Tibial nerve (tissue), 4 donors: ENCODE results near the gene HPSE2. TPM values are rescaled to one million over a fixed set of nuclear protein-coding genes. Genes with fewer than 3 reads are reported as not detected.

Experiments used
- DNase-seq, 2 donors: peaks; one replicate each; pipeline ENCODE4 v3.0.0-alpha.2; 2019; ENCODE audit warnings: low spot score in 2 of 2
- H3K27ac ChIP-seq, 4 donors: fragments of 200-600 bp; sonication (generic) in 3 of 4; one replicate each; pipeline ENCODE4 v1.5.1; 2017 to 2019; ENCODE audit warnings: mild to moderate bottlenecking in 1 of 4
- H3K27me3 ChIP-seq, 2 donors: fragments of 200-600 bp; sonication (generic) in 1 of 2; one replicate each; pipeline versions ENCODE4 v1.5.1 to v1.6.0; 2017 to 2019
- H3K36me3 ChIP-seq, 3 donors: fragments of 200-600 bp; sonication (generic); one replicate each; pipeline ENCODE4 v1.5.1; 2018 to 2019
- H3K4me1 ChIP-seq, 4 donors: fragments of 200-600 bp; sonication (generic) in 3 of 4; one replicate each; pipeline ENCODE4 v1.5.1; 2017 to 2019
- H3K4me3 ChIP-seq, 4 donors: fragments of 200-600 bp; sonication (generic) in 3 of 4; one replicate each; pipeline ENCODE4 v1.5.1; 2017 to 2019; ENCODE audit warnings: mild to moderate bottlenecking in 1 of 4, moderate library complexity in 1 of 4
- H3K9me3 ChIP-seq, 4 donors: fragments of 200-600 bp; sonication (generic) in 3 of 4; one replicate each; pipeline ENCODE4 v1.5.1; 2017 to 2019
- EP300 ChIP-seq, 2 donors: sonication (generic); formaldehyde crosslinking; IDR thresholded peaks; one replicate each; pipeline ENCODE4 v1.6.1; 2017; ENCODE audit warnings: antibody characterized with exemption in 2 of 2, mild to moderate bottlenecking in 1 of 2
- POLR2A ChIP-seq, 2 donors: fragments of 450-650 bp; IDR thresholded peaks; one replicate each; pipeline ENCODE4 v1.6.1; 2017; ENCODE audit warnings: antibody characterized with exemption in 2 of 2, mild to moderate bottlenecking in 2 of 2, moderate library complexity in 2 of 2
- WGBS, 2 donors: methylation state at CpG; one replicate each; pipeline ENCODE4 v1.1.5; 2018; 5-methylcytosine and 5-hydroxymethylcytosine counted together
- total RNA-seq, 4 donors: library from RNA; depleted of rRNA; stranded (reverse); fragments of >200 nt; gene quantifications; one replicate each; pipeline ENCODE4 v1.1.0, GENCODE V29; 2016
- TF ChIP-seq, protein P1 (sequence below), 5 experiments: fragments of 200-600 bp in 3 of 5; fragments of 450-650 bp in 2 of 5; sonication (generic) in 3 of 5; IDR thresholded peaks; one replicate each; pipeline ENCODE4 v1.5.1; 2016 to 2019; ENCODE audit warnings: antibody characterized with exemption in 5 of 5, mild to moderate bottlenecking in 3 of 5, moderate library complexity in 2 of 5

Gene HPSE2
- total RNA-seq, 4 donors from 2014 or later = 0.63 TPM; not detected in 3

DNA sequence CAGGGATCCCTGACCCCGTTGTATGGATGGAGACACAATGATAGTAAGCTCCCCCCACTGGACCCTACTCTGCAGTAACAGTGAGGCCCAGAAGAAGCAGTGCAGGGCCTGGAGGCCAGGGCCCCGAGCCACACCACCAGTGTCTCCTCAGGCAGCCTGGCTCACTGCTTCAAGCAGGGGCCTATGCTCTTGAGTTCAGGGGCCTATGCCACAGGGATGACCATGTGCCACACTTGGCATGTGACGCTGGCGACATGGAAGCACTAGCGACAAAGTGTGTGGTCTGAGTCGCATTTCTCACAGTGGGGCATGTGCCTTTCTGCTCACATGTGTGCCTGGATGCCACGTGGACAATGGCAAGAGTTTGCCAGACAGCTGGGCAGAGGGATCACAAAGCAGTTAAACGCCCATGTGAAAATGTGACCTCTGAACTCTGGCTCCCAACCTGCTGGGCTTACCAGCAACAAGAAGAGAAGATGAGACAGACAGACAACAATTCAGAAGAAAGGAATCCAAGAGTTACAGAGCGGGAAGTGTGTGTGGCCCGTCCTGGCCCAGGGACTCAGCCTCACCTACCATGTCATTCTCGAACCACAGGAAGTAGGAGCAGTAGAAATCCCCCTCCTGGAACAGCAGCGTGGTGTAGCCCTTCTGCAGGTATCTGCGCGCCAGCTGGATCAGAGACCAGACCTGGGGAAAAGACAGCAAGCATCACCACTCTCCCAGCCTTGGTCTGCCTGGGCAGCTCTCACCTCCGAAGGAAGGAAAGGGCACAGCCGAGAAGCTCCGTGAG, 816.0 kb downstream of the HPSE2 start:
- Histone ChIP-seq H3K27me3 (no peaks in the 10 kb centered on the region), H3K4me1 (peaks cover 0 to 11% (median 8%) of the 10 kb centered on the region in 4 donors), H3K4me3 (no peak overlapping the region), H3K27ac (no peak overlapping the region), H3K9me3 (no peaks in the 10 kb centered on the region), H3K36me3 (peaks cover 5 to 83% (median 18%) of the 10 kb centered on the region in 3 donors)
- TF ChIP-seq, protein P1, sequence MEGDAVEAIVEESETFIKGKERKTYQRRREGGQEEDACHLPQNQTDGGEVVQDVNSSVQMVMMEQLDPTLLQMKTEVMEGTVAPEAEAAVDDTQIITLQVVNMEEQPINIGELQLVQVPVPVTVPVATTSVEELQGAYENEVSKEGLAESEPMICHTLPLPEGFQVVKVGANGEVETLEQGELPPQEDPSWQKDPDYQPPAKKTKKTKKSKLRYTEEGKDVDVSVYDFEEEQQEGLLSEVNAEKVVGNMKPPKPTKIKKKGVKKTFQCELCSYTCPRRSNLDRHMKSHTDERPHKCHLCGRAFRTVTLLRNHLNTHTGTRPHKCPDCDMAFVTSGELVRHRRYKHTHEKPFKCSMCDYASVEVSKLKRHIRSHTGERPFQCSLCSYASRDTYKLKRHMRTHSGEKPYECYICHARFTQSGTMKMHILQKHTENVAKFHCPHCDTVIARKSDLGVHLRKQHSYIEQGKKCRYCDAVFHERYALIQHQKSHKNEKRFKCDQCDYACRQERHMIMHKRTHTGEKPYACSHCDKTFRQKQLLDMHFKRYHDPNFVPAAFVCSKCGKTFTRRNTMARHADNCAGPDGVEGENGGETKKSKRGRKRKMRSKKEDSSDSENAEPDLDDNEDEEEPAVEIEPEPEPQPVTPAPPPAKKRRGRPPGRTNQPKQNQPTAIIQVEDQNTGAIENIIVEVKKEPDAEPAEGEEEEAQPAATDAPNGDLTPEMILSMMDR (IDR thresholded peaks at IDR 0.05) = no peak
- TF ChIP-seq EP300 (IDR thresholded peaks at IDR 0.05) (no peak), POLR2A (IDR thresholded peaks at IDR 0.05) (no peak)
- WGBS, 2 donors = 88 to 92% methylated on average over 17 of the region's 17 CpGs
- no peak for DNase-seq

DNA sequence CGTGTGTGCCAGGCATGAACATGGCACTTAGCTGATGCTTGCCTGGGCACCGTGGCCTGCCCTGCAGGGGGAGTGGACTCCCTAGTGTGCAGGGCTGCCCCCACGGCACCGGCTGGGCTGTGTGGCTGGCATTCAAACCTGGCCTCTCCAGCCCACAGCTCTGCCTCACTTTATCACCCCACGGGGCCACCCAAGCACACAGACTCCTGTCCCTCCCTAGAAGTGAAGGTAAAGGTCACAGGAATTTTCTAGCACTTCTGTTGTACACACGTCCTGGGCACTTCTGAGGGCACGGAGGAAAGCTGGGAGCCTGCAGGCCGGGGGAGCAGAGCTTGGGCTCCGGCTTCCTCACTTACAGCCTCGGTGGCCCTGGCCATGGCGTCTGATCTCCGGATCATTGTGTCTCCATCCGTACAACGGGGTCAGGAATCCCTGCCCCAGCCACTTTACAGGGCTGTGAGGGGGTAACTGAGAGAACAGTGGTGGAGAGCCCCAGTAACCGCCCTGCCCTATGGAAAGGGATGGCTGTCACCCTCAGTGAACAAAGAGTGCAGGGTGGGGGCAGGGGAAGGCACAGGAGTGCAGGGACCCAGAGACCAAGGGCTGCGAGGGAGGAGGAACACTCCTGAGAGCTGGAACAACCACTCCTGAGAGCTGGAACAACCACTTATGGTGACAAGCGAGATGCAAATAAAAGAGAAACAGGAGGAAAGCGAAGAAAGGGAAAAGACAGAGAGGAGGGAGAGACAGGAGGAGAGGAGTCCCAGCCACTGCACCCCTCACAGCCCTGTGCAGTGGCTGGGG, 816.8 kb downstream of the HPSE2 start:
- H3K4me1 ChIP-seq = peaks cover 0 to 19% (median 12%) of the 10 kb centered on the region in 4 donors
- no peaks in the 10 kb centered on the region for H3K27me3 ChIP-seq
- no peak for DNase-seq
- H3K9me3 ChIP-seq = no peaks in the 10 kb centered on the region
- no peak overlapping the region for H3K4me3 ChIP-seq
- H3K36me3 ChIP-seq = peaks cover 5 to 75% (median 18%) of the 10 kb centered on the region in 3 donors
- no peak for TF ChIP-seq EP300 (IDR thresholded peaks at IDR 0.05)
- TF ChIP-seq, protein P1 (IDR thresholded peaks at IDR 0.05) = no peak
- no peak for TF ChIP-seq POLR2A (IDR thresholded peaks at IDR 0.05)
- WGBS, 2 donors = 91 to 92% methylated on average over 16 of the region's 18 CpGs
- H3K27ac ChIP-seq = no peak overlapping the region

DNA sequence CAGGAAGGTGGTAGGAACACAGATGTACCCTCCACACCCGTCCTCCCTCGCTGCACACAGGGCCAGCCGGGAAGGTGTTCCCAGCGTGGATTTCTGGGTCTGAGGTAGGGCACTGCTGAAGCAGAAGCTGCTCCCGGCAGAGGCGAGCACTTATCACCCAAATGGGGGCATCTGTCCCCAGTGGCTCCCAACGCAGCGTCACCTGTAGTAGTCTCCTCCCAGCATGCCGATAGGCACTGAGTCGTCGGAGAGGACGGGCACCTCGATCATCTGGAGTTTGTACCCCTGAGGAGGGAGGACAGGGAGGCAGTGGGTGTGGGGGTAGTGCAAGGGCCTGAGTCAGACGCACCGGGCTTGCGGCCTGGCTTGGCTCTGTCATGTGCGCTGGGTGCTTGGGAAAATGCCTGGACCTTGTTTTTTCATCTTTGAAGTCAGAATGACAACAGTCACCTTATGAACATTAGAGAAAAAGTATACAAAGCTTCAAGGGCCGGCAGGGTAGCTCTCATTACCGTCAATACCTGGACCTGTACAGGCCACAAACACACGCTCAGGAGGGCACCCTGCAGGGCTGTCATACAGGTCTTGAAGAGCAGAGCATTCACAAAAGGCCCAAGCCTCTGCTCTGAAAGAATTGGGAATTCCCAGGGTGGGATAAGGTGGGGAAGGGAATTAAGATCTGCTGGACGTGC, 817.5 kb downstream of the HPSE2 start:
- Histone ChIP-seq H3K4me1 (peaks cover 0 to 23% (median 12%) of the 10 kb centered on the region in 4 donors), H3K27ac (no peak overlapping the region), H3K36me3 (peaks cover 3 to 68% (median 12%) of the 10 kb centered on the region in 3 donors), H3K27me3 (no peaks in the 10 kb centered on the region), H3K4me3 (no peak overlapping the region), H3K9me3 (no peaks in the 10 kb centered on the region)
- TF ChIP-seq POLR2A (IDR thresholded peaks at IDR 0.05) (no peak), EP300 (IDR thresholded peaks at IDR 0.05) (no peak)
- TF ChIP-seq, protein P1 (IDR thresholded peaks at IDR 0.05) = no peak
- DNase-seq = no peak
- WGBS, 2 donors = 89 to 92% methylated on average over 21 of the region's 21 CpGs

DNA sequence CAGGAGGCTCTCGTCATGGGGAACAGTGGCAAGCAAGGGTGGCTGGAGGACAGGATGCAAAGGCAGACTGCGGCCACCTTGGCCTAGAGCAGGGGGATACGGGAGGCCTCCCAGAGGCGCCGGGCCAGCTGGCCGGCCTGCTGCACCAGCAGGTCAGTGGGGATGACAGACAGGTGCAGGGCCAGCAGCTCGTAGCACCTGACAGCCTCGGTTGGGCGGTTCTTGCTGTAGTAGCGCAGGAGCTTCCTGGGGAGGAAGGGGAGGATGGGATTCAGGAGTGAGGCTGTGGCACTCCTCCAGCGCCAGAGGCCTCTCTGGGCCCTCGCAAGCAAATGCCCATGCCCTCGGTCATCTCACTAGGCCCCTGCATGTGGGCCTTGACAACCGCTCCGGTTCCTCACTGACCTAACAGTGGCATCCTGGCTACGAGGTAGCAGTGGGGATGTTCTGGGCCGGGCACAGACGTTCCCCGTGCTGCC, 818.1 kb downstream of the HPSE2 start:
- peaks cover 3 to 63% (median 12%) of the 10 kb centered on the region in 3 donors for H3K36me3 ChIP-seq

More for the DNA sequence above, 818.1 kb downstream of the HPSE2 start:
- H3K4me1 ChIP-seq = peaks cover 0 to 23% (median 12%) of the 10 kb centered on the region in 4 donors
- no peaks in the 10 kb centered on the region for H3K27me3 ChIP-seq
- TF ChIP-seq POLR2A (IDR thresholded peaks at IDR 0.05) (no peak), EP300 (IDR thresholded peaks at IDR 0.05) (no peak)
- TF ChIP-seq, protein P1 (IDR thresholded peaks at IDR 0.05) = no peak
- H3K27ac ChIP-seq = no peak overlapping the region
- DNase-seq = no peak
- H3K9me3 ChIP-seq = no peaks in the 10 kb centered on the region
- WGBS, 2 donors = 93 to 95% methylated on average over 16 to 19 of the region's 19 CpGs
- no peak overlapping the region for H3K4me3 ChIP-seq
